OCI-LY1 (cell line): ENCODE results near the gene CBARP.

Experiments used
- H2AFZ ChIP-seq: fragments of 200-600 bp; sonication (generic), shearing (Covaris generic); 2 replicates; pipeline ENCODE4 v1.6.0; 2014; ENCODE audit warnings: antibody characterized with exemption, mild to moderate bottlenecking, low read length
- H3F3A ChIP-seq: fragments of 200-600 bp; sonication (generic), shearing (Covaris generic); 2 replicates; pipeline ENCODE4 v1.6.0; 2014; ENCODE audit warnings: mild to moderate bottlenecking, antibody characterized with exemption, low read length, moderate library complexity; ENCODE audit not compliant: insufficient read depth
- H3K27ac ChIP-seq: fragments of 200-600 bp; sonication (generic); 2 replicates; pipeline ENCODE4 v1.5.1; 2014; ENCODE audit warnings: low read length, mixed run types, mild to moderate bottlenecking, low read depth; ENCODE audit not compliant: poor library complexity, severe bottlenecking
- H3K27me3 ChIP-seq: fragments of 200-600 bp; sonication (generic); 2 replicates; pipeline ENCODE4 v1.6.0; 2014; ENCODE audit warnings: antibody characterized with exemption, mild to moderate bottlenecking, low read length, moderate library complexity; ENCODE audit not compliant: insufficient read depth
- H3K36me3 ChIP-seq: fragments of 200-600 bp; sonication (generic); 2 replicates; pipeline ENCODE4 v1.6.1; 2014; ENCODE audit warnings: mild to moderate bottlenecking, antibody characterized with exemption, low read length, moderate library complexity, mixed read lengths; ENCODE audit not compliant: insufficient read depth
- H3K4me1 ChIP-seq: fragments of 200-600 bp; sonication (generic); 2 replicates; pipeline ENCODE4 v1.5.1; 2014; ENCODE audit warnings: mild to moderate bottlenecking, low read length, moderate library complexity; ENCODE audit not compliant: insufficient read depth, severe bottlenecking
- H3K4me2 ChIP-seq: fragments of 200-600 bp; sonication (generic), shearing (Covaris generic); 2 replicates; pipeline ENCODE4 v1.6.1; 2014; ENCODE audit warnings: low read length
- H3K4me3 ChIP-seq: fragments of 200-600 bp; sonication (generic); 2 replicates; pipeline ENCODE4 v1.5.1; 2014; ENCODE audit warnings: low read length, low read depth, mild to moderate bottlenecking, mixed read lengths; ENCODE audit not compliant: poor library complexity, severe bottlenecking
- H3K79me2 ChIP-seq: fragments of 200-600 bp; shearing (Covaris generic); 2 replicates; pipeline ENCODE4 v1.6.1; 2016; ENCODE audit warnings: mixed run types, low read length, mixed read lengths; ENCODE audit not compliant: insufficient read depth
- H3K9ac ChIP-seq: fragments of 200-600 bp; sonication (generic), shearing (Covaris generic); 2 replicates; pipeline ENCODE4 v1.6.1; 2014; ENCODE audit warnings: mild to moderate bottlenecking, low read length, mixed read lengths
- H3K9me2 ChIP-seq: fragments of 200-600 bp; sonication (generic), shearing (Covaris generic); 2 replicates; pipeline ENCODE4 v1.6.1; 2014; ENCODE audit warnings: low read depth, mild to moderate bottlenecking, low read length, mixed read lengths
- H3K9me3 ChIP-seq: fragments of 200-600 bp; shearing (Covaris generic); 2 replicates; pipeline ENCODE4 v1.6.1; 2014; ENCODE audit warnings: low read length, mixed read lengths
- H4K20me1 ChIP-seq: fragments of 200-600 bp; sonication (generic), shearing (Covaris generic); 2 replicates; pipeline ENCODE4 v1.6.0; 2016; ENCODE audit warnings: mild to moderate bottlenecking, low read length; ENCODE audit not compliant: insufficient read depth
- EZH2 ChIP-seq: fragments of 200-600 bp; sonication (generic), shearing (Covaris generic); IDR thresholded peaks from 2 replicates; pipeline ENCODE4 v1.8.0; 2017; ENCODE audit warnings: borderline replicate concordance, mixed run types, mild to moderate bottlenecking, antibody characterized with exemption, low read length, moderate library complexity, mixed read lengths
- TF ChIP-seq, protein P1 (sequence below): fragments of 200-600 bp; sonication (generic), shearing (Covaris generic); IDR thresholded peaks from 2 replicates; pipeline ENCODE4 v1.5.1; 2017; ENCODE audit warnings: mild to moderate bottlenecking, antibody characterized with exemption, low read length, moderate library complexity, mixed read lengths

CBARP gene

DNA sequence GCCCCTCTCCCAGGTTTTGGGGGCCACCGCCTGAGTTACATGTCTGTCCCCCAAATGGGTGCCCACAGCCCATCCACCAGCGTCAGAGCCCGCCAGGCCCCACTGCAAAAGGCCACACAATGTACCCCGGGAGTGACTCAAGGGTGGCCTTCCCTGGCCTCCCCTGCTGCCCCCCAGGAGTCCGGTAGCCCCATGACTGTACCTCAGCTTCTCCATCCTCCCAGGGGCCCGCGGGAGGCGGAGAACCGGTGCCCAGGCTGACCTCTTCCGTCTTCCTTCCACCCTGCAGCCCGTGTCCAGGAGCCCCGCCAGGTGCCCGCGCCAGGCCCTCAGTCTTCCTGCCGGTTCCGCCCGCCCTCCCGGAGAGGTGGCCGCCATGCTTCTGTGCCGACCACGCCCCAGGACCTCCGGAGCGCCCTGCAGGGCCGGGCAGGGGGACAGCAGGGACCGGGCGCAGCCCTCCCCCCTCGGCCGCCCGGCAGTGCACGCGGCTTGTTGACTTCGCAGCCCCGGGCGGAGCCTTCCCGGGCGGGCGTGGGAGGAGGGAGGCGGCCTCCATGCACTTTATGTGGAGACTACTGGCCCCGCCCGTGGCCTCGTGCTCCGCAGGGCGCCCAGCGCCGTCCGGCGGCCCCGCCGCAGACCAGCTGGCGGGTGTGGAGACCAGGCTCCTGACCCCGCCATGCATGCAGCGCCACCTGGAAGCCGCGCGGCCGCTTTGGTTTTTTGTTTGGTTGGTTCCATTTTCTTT lies 10.3 kb downstream of the CBARP start:
- Histone ChIP-seq H3K9ac (no peak overlapping the region), H4K20me1 (no peaks in the 10 kb centered on the region), H3K4me2 (no peak overlapping the region), H3K4me3 (no peak overlapping the region), H3F3A (no peaks in the 10 kb centered on the region), H3K4me1 (peaks cover 5% of the 10 kb centered on the region), H3K27me3 (no peaks in the 10 kb centered on the region), H3K79me2 (no peaks in the 10 kb centered on the region), H3K27ac (no peak overlapping the region), H3K9me3 (no peaks in the 10 kb centered on the region), H2AFZ (no peak overlapping the region), H3K36me3 (peaks cover 41% of the 10 kb centered on the region), H3K9me2 (no peaks in the 10 kb centered on the region)
- TF ChIP-seq, protein P1, sequence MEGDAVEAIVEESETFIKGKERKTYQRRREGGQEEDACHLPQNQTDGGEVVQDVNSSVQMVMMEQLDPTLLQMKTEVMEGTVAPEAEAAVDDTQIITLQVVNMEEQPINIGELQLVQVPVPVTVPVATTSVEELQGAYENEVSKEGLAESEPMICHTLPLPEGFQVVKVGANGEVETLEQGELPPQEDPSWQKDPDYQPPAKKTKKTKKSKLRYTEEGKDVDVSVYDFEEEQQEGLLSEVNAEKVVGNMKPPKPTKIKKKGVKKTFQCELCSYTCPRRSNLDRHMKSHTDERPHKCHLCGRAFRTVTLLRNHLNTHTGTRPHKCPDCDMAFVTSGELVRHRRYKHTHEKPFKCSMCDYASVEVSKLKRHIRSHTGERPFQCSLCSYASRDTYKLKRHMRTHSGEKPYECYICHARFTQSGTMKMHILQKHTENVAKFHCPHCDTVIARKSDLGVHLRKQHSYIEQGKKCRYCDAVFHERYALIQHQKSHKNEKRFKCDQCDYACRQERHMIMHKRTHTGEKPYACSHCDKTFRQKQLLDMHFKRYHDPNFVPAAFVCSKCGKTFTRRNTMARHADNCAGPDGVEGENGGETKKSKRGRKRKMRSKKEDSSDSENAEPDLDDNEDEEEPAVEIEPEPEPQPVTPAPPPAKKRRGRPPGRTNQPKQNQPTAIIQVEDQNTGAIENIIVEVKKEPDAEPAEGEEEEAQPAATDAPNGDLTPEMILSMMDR: no peak
- TF ChIP-seq EZH2: no peak

DNA sequence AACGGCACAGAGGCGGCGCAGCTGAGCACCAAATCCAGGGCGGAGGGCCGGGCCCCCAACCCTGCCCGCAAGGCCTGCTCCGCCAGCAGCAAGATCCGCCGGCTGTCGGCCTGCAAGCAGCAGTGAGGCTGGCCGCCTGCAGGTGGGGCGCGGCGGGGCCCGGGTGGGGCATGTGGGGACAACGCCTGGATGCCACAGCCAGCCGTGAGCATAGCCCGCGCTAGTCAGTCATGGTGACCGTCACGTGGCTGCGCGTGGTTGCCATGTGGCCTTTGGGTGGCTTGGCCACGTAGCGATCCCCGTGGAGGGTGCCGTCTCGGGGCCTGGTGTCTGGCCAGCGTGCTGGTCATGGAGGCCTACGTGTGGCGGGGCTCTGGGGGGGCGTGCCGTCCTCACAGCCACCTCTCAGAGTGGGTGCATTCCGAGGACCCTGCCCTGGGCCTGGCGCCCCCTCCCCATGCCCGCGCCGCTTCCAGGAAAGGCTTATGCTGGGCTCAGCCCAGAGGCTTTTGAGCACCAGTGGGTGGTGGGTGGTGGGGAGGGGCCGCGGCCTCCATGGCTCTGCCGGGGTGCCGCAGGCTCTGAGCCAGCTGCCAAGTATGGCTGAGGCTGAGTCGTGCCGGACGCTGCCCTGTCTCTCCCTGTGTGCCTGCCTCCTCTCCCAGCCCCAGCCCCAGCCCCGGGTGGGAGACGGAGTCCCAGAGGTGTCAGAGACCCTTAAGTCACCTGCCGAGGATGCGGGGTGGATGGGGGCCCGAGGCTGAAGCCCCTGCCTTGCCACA lies 11.1 kb downstream of the CBARP start:
- no peaks in the 10 kb centered on the region for H4K20me1 ChIP-seq
- no peak overlapping the region for H3K4me3 ChIP-seq
- no peaks in the 10 kb centered on the region for H3K79me2 ChIP-seq
- no peaks in the 10 kb centered on the region for H3K9me2 ChIP-seq
- H3K9ac ChIP-seq: no peak overlapping the region
- no peak overlapping the region for H2AFZ ChIP-seq
- H3K4me1 ChIP-seq: peaks cover 6% of the 10 kb centered on the region
- no peaks in the 10 kb centered on the region for H3K9me3 ChIP-seq
- TF ChIP-seq EZH2: no peak
- TF ChIP-seq, protein P1: no peak
- peaks cover 42% of the 10 kb centered on the region for H3K36me3 ChIP-seq
- H3K4me2 ChIP-seq: no peak overlapping the region
- H3K27ac ChIP-seq: no peak overlapping the region
- no peaks in the 10 kb centered on the region for H3K27me3 ChIP-seq
- no peaks in the 10 kb centered on the region for H3F3A ChIP-seq

DNA sequence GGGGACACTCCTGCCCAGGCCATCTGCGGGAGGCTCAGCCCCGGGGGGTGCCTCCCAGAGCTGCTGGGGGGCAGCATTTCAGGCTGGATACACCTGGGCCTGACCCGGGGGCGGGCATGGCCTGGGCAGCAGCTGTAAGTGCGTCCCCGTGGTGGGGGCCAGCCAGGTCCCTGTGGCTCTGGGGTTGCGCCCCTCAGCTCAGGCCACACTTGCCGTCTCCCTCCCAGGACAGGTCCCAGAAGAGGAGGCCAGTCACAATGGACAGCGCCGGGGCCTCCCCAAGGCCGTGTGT lies 11.6 kb downstream of the CBARP start:
- Histone ChIP-seq H3K27ac (no peak overlapping the region), H3K9me2 (no peaks in the 10 kb centered on the region), H2AFZ (no peak overlapping the region), H3K9me3 (no peaks in the 10 kb centered on the region), H3K4me1 (peaks cover 6% of the 10 kb centered on the region), H3K4me2 (no peak overlapping the region), H3K9ac (no peak overlapping the region), H3K79me2 (no peaks in the 10 kb centered on the region), H3K27me3 (no peaks in the 10 kb centered on the region), H4K20me1 (no peaks in the 10 kb centered on the region), H3F3A (no peaks in the 10 kb centered on the region), H3K36me3 (peaks cover 44% of the 10 kb centered on the region), H3K4me3 (no peak overlapping the region)
- TF ChIP-seq, protein P1: no peak
- TF ChIP-seq EZH2: no peak
